Bronchial epithelial cell (primary cell): ENCODE measurements around the gene ZNF497. TPM values are rescaled to one million over a fixed set of nuclear protein-coding genes. Genes with fewer than 3 reads are reported as not detected.

Experiments used
- DNase-seq: peaks from one replicate; pipeline ENCODE4 v3.0.0-alpha.2; 2010; ENCODE audit warnings: low read depth
- FAIRE-seq: peaks from 2 replicates; lab custom pipeline; 2011; peaks lifted over from hg19 to GRCh38; lab: Jason Lieb, UNC
- H3K27me3 ChIP-seq: 2 replicates; pipeline ENCODE4 v1.5.1; 2011; ENCODE audit warnings: low read length; ENCODE audit not compliant: control insufficient read depth, insufficient read depth
- H3K36me3 ChIP-seq: 2 replicates; pipeline ENCODE4 v1.5.1; 2011; ENCODE audit warnings: low read length; ENCODE audit not compliant: control insufficient read depth, insufficient read depth
- H3K4me3 ChIP-seq: 2 replicates; pipeline ENCODE4 v1.5.1; 2011; ENCODE audit warnings: mild to moderate bottlenecking, low read depth, low read length, control low read depth
- CTCF ChIP-seq: IDR thresholded peaks from 2 replicates; pipeline ENCODE4 v1.5.1; 2011; ENCODE audit warnings: mild to moderate bottlenecking, moderate library complexity, low read length, control low read depth, inconsistent platforms; ENCODE audit not compliant: insufficient read depth, severe bottlenecking
- total RNA-seq: library from RNA; depleted of rRNA; stranded (reverse); fragments of >200 nt; gene quantifications from 2 replicates; pipeline ENCODE4 v1.2.1, GENCODE V29; 2014

The ZNF497 gene
- total RNA-seq, 1 donor from 2014 or later, result 0.53 TPM

- no peak for DNase-seq
- H3K27me3 ChIP-seq, result peaks cover 2% of the 10 kb centered on the region
- TF ChIP-seq CTCF, result peak; percentile 13
- peak overlapping the region; percentile 74 for H3K4me3 ChIP-seq
- H3K36me3 ChIP-seq, result no peaks in the 10 kb centered on the region
- no peak for FAIRE-seq
These were observed 665 bp downstream of the ZNF497 start for GRCh38 chr19:58361900-58362271.

GRCh38 chr19:58357481-58358145, 4.9 kb downstream of the ZNF497 start:
- TF ChIP-seq CTCF, result no peak
- Histone ChIP-seq H3K36me3 (no peaks in the 10 kb centered on the region), H3K27me3 (peaks cover 7% of the 10 kb centered on the region), H3K4me3 (no peak overlapping the region)
- no peak for DNase-seq
- no peak for FAIRE-seq

- Histone ChIP-seq H3K36me3 (no peaks in the 10 kb centered on the region), H3K4me3 (no peak overlapping the region), H3K27me3 (peaks cover 7% of the 10 kb centered on the region)
- TF ChIP-seq CTCF, result no peak
- no peak for DNase-seq
- FAIRE-seq, result no peak
These were observed 5.6 kb downstream of the ZNF497 start for GRCh38 chr19:58356766-58357480.

GRCh38 chr19:58355908-58356765, 6.4 kb downstream of the ZNF497 start:
- Histone ChIP-seq H3K36me3 (no peaks in the 10 kb centered on the region), H3K4me3 (no peak overlapping the region), H3K27me3 (peaks cover 7% of the 10 kb centered on the region)
- no peak for TF ChIP-seq CTCF
- no peak for FAIRE-seq
- no peak for DNase-seq

DNA sequence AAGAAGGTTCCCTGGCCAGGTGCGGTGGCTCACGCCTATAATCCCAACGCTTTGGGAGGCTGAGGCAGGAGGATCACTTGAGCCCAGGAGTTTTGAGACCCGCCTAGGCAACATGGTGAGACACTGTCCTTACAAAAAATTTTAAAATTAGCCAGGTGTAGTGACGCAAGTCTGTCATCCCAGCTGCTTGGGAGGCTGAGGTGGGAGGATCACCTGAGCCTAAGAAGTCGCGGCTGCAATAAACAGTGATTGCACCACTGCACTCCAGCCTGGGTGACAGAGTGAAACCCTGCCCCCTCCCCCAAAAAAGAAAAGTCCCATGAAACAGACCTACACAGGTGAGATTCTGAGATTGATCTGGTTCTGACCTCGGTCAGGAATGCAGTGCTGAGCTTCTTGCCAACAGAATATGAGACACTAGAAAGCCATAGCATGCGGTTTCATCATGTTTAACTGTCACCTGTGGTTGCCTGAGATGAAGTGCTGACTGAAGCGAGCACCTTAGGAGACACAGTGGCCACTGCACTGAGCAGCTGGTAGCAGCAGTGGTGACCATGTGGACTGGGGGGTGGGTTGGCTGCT, 7.2 kb downstream of the ZNF497 start:
- Histone ChIP-seq H3K4me3 (no peak overlapping the region), H3K36me3 (no peaks in the 10 kb centered on the region), H3K27me3 (peaks cover 7% of the 10 kb centered on the region)
- TF ChIP-seq CTCF, result no peak
- DNase-seq, result no peak
- FAIRE-seq, result no peak
